Keratinocyte (primary cell): ENCODE measurements around the gene BICD1.

Source experiments
- EZH2 ChIP-seq: IDR thresholded peaks from one replicate; pipeline ENCODE4 v1.6.1; 2012; ENCODE audit warnings: inconsistent platforms, mild to moderate bottlenecking, low read length, moderate library complexity
- TF ChIP-seq, protein P1 (sequence below), 3 experiments: IDR thresholded peaks in 1 of 3; conservative IDR thresholded peaks in 1 of 3; optimal IDR thresholded peaks in 1 of 3; 2 replicates in 2 of 3; 3 replicates in 1 of 3; pipeline versions ENCODE3 to v1.5.1; 2011; ENCODE audit warnings: low read length in 3 of 3, mild to moderate bottlenecking in 3 of 3, moderate library complexity in 2 of 3, control low read depth in 1 of 3, inconsistent platforms in 1 of 3; ENCODE audit not compliant: insufficient read depth in 2 of 3; ENCODE audit errors: extremely low read depth in 1 of 3

DNA sequence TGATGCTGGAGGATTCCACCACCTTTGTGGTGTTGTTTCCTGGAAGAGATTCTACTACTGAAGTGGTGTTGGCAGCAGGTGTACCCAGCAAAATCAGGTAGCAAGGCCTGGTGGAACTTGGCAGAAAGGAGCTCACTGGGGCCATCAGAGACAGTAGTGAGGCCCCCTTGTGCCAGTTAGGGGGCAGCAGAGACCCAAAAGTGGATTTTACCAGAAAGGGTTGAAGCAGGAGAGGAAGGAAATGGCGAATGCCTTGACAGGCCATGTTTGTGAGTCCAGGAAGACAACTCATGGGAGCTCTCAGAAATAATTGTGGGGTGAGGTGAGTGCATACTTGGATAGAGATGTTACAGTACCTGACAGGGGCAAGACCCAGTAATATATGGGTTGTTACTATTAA, 155.0 kb downstream of the BICD1 start:
- TF ChIP-seq, protein P1, sequence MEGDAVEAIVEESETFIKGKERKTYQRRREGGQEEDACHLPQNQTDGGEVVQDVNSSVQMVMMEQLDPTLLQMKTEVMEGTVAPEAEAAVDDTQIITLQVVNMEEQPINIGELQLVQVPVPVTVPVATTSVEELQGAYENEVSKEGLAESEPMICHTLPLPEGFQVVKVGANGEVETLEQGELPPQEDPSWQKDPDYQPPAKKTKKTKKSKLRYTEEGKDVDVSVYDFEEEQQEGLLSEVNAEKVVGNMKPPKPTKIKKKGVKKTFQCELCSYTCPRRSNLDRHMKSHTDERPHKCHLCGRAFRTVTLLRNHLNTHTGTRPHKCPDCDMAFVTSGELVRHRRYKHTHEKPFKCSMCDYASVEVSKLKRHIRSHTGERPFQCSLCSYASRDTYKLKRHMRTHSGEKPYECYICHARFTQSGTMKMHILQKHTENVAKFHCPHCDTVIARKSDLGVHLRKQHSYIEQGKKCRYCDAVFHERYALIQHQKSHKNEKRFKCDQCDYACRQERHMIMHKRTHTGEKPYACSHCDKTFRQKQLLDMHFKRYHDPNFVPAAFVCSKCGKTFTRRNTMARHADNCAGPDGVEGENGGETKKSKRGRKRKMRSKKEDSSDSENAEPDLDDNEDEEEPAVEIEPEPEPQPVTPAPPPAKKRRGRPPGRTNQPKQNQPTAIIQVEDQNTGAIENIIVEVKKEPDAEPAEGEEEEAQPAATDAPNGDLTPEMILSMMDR (optimal IDR thresholded peaks at IDR 0.05 in 1 of 3, IDR thresholded peaks at IDR 0.05 in 1 of 3, conservative IDR thresholded peaks at IDR 0.05 in 1 of 3; ENCODE audit: extremely low read depth in 1 of 3, insufficient read depth in 2 of 3, low read length in 3 of 3), result no peak
- no peak for TF ChIP-seq EZH2
